Endothelial cell of umbilical vein (primary cell): ENCODE results near the gene FGD6. TPM values are rescaled to one million over a fixed set of nuclear protein-coding genes. Genes with fewer than 3 reads are reported as not detected.

Source experiments
- BruUV-seq: library from RNA; stranded (reverse); fragments of 400-500 nt; replicated peaks from 2 replicates; lab custom pipeline; 2021; lab: Mats Ljungman, UMichigan
- CTCF ChIA-PET: fragments of 300-600, 350-600 bp; sonication (Branson Sonifier 250); formaldehyde crosslinking; loops from one replicate; lab custom pipeline; 2021; ENCODE audit warnings: antibody characterized with exemption, inconsistent platforms; lab: Charles Lee
- POLR2A ChIA-PET: fragments of 300-600, 350-600 bp; sonication (Branson Sonifier 250); formaldehyde crosslinking; loops from one replicate; lab custom pipeline; 2021; ENCODE audit warnings: antibody characterized with exemption, inconsistent platforms; lab: Charles Lee
- DNase-seq: peaks from one replicate; pipeline ENCODE4 v3.0.0-alpha.2; 2011; ENCODE audit warnings: low read depth, low spot score
- FAIRE-seq: peaks from 2 replicates; lab custom pipeline; 2011; peaks lifted over from hg19 to GRCh38; lab: Jason Lieb, UNC
- H2AFZ ChIP-seq: 2 replicates; pipeline ENCODE4 v1.6.0; 2012; ENCODE audit warnings: low read depth, low read length, control low read depth, inconsistent platforms
- H3K27ac ChIP-seq: 2 replicates; pipeline ENCODE4 v1.5.1; 2011; ENCODE audit warnings: low read depth, mild to moderate bottlenecking, control low read depth, low read length, moderate library complexity; ENCODE audit not compliant: insufficient read depth
- H3K27me3 ChIP-seq, 2 experiments: 2 replicates each; pipeline versions ENCODE4 v1.6.0 to v1.6.1; 2011; ENCODE audit warnings: low read length in 2 of 2, mixed read lengths in 1 of 2; ENCODE audit not compliant: control insufficient read depth in 2 of 2, insufficient read depth in 2 of 2
- H3K36me3 ChIP-seq, 2 experiments: 2 replicates in 1 of 2; 3 replicates in 1 of 2; pipeline ENCODE4 v1.5.1; 2011; ENCODE audit warnings: low read length in 2 of 2, mild to moderate bottlenecking in 1 of 2, moderate library complexity in 1 of 2; ENCODE audit not compliant: control insufficient read depth in 2 of 2, insufficient read depth in 2 of 2; ENCODE audit errors: extremely low read depth in 1 of 2
- H3K4me1 ChIP-seq: 3 replicates; pipeline ENCODE4 v1.5.1; 2011; ENCODE audit warnings: mild to moderate bottlenecking, low read length; ENCODE audit not compliant: control insufficient read depth, insufficient read depth; ENCODE audit errors: extremely low read depth
- H3K4me2 ChIP-seq: 2 replicates; pipeline ENCODE4 v1.6.1; 2011; ENCODE audit warnings: low read length, control low read depth, mixed read lengths; ENCODE audit not compliant: insufficient read depth
- H3K4me3 ChIP-seq, 3 experiments: fragments of 200-600 bp in 1 of 3; sonication (generic), shearing (Covaris generic) in 1 of 3; replicated peaks in 1 of 3; 2 replicates each; pipeline ENCODE4 v1.5.1; 2011 to 2016; ENCODE audit warnings: control low read depth in 3 of 3, low read length in 3 of 3, mild to moderate bottlenecking in 2 of 3, inconsistent platforms in 1 of 3, low read depth in 1 of 3, moderate library complexity in 1 of 3; ENCODE audit not compliant: insufficient read depth in 1 of 3
- H3K79me2 ChIP-seq: 2 replicates; pipeline ENCODE4 v1.6.0; 2012; ENCODE audit warnings: low read length, inconsistent platforms; ENCODE audit not compliant: control insufficient read depth, insufficient read depth
- H3K9ac ChIP-seq: replicated peaks from 2 replicates; pipeline ENCODE3; 2011; ENCODE audit warnings: low read length, control low read depth; ENCODE audit not compliant: insufficient read depth; ENCODE audit errors: extremely low read depth
- H3K9me1 ChIP-seq: replicated peaks from 3 replicates; pipeline ENCODE4 v1.6.0; 2011; ENCODE audit warnings: mild to moderate bottlenecking, low read length; ENCODE audit not compliant: control insufficient read depth, insufficient read depth; ENCODE audit errors: extremely low read depth
- H3K9me3 ChIP-seq: replicated peaks from 2 replicates; pipeline ENCODE4 v1.5.1; 2012; ENCODE audit warnings: low read length, inconsistent platforms; ENCODE audit not compliant: control insufficient read depth, insufficient read depth
- H4K20me1 ChIP-seq: replicated peaks from 2 replicates; pipeline ENCODE3; 2011; ENCODE audit warnings: mild to moderate bottlenecking, low read length; ENCODE audit not compliant: control insufficient read depth, insufficient read depth; ENCODE audit errors: extremely low read depth
- EZH2 ChIP-seq: IDR thresholded peaks from 2 replicates; pipeline ENCODE4 v1.6.1; 2012; ENCODE audit warnings: borderline replicate concordance, low read depth, mild to moderate bottlenecking, moderate library complexity, low read length, inconsistent platforms; ENCODE audit not compliant: severe bottlenecking
- FOS ChIP-seq: IDR thresholded peaks from 2 replicates; pipeline ENCODE4 v1.6.1; 2011; ENCODE audit warnings: mild to moderate bottlenecking, low read length, moderate library complexity, borderline replicate concordance; ENCODE audit not compliant: insufficient read depth
- GATA2 ChIP-seq: IDR thresholded peaks from 2 replicates; pipeline ENCODE4 v1.7.0; 2011; ENCODE audit warnings: low read depth, mild to moderate bottlenecking, moderate library complexity, mixed read lengths, low read length; ENCODE audit not compliant: insufficient read length, insufficient read depth
- JUN ChIP-seq: IDR thresholded peaks from 2 replicates; pipeline ENCODE4 v1.6.1; 2011; ENCODE audit warnings: borderline replicate concordance, low read depth; ENCODE audit not compliant: insufficient read length, insufficient read depth
- MYC ChIP-seq: IDR thresholded peaks from one replicate; pipeline ENCODE4 v1.6.1; 2011; ENCODE audit warnings: mild to moderate bottlenecking, low read depth, low read length
- POLR2A ChIP-seq: IDR thresholded peaks from 2 replicates; pipeline ENCODE4 v1.6.1; 2012; ENCODE audit warnings: low read depth, mild to moderate bottlenecking, control low read depth, low read length
- POLR2AphosphoS5 ChIP-seq: IDR thresholded peaks from 2 replicates; pipeline ENCODE4 v1.6.1; 2012; ENCODE audit warnings: low read depth, mild to moderate bottlenecking, control low read depth, low read length, moderate library complexity; ENCODE audit not compliant: insufficient read depth
- dilution Hi-C: fragments of 300-500 bp; cut with MboI; formaldehyde crosslinking; loops from one replicate; pipeline ENCODE4 v1.15.0; 2019; ENCODE audit warnings: low sequenced_read_pairs; ENCODE audit not compliant: extremely low pct_ligation_motif_present
- intact Hi-C: fragments of 100-400 bp; cut with micrococcal nuclease; formaldehyde crosslinking; loops from one replicate; pipeline ENCODE4 v1.10.0; 2022
- polyA plus RNA-seq, 4 experiments: library from polyadenylated mRNA; depleted of rRNA in 3 of 4; stranded (reverse) in 3 of 4; unstranded in 1 of 4; fragments of >200 nt; gene quantifications; 2 replicates each; pipeline versions ENCODE4 v1.2.1 to v1.2.3, GENCODE V29; 2011 to 2012; ENCODE audit warnings: missing spikeins in 1 of 4
- total RNA-seq: library from RNA; stranded (reverse); gene quantifications from 2 replicates; pipeline ENCODE4 v1.2.3, GENCODE V29; 2021
- TF ChIP-seq, protein P1 (sequence below): IDR thresholded peaks from 2 replicates; pipeline ENCODE4 v1.6.1; 2011; ENCODE audit not compliant: insufficient read depth, insufficient read length
- TF ChIP-seq, protein P2 (sequence below), 2 donors: IDR thresholded peaks; 1 replicate in 1 of 2; 2 replicates in 1 of 2; pipeline ENCODE4 v1.5.1; 2011; ENCODE audit warnings: low read length in 2 of 2, mild to moderate bottlenecking in 2 of 2, moderate library complexity in 2 of 2, control low read depth in 1 of 2, inconsistent platforms in 1 of 2, low read depth in 1 of 2; ENCODE audit not compliant: insufficient read depth in 1 of 2; ENCODE audit errors: extremely low read depth in 1 of 2

Gene FGD6
- total and polyA plus RNA-seq, 2 donors (not counting 3 experiments of a cell fraction or from before 2014, with no cell fraction given) = 5.9 to 14.0 TPM

DNA sequence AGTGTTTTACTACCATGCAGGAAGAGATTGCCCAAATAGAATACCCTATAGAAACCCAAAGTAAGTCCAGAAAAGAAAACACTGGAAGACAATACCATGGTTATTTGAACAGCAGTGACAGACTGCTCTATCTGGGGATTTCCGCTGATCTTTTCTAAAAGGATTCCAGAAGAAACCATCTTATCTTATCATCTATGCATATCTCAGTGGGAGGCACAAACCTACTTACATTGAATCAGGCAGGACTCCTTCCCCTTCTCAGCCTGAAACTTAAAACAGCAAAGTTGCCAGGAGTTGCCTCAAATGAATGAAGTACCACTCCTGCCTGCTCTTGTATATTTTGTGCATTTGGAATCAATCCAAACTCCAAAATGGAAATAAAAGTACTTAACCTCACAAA is 87.2 kb downstream of the FGD6 start:
- Histone ChIP-seq H3K9me3 (no peaks in the 10 kb centered on the region), H3K36me3 (peaks cover 0 to 9% of the 10 kb centered on the region in 2 experiments), H3K79me2 (no peaks in the 10 kb centered on the region), H3K27me3 (no peaks in the 10 kb centered on the region), H3K4me2 (no peak overlapping the region), H3K27ac (no peak overlapping the region), H3K4me1 (peaks cover 9% of the 10 kb centered on the region), H3K9ac (no peak overlapping the region), H3K9me1 (no peaks in the 10 kb centered on the region), H2AFZ (no peak overlapping the region), H4K20me1 (no peaks in the 10 kb centered on the region), H3K4me3 (no peak overlapping the region)
- BruUV-seq = no TSS peak
- DNase-seq = no peak
- TF ChIP-seq GATA2 = no peak
- TF ChIP-seq MYC = no peak
- TF ChIP-seq, protein P1, sequence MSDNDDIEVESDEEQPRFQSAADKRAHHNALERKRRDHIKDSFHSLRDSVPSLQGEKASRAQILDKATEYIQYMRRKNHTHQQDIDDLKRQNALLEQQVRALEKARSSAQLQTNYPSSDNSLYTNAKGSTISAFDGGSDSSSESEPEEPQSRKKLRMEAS = no peak
- TF ChIP-seq EZH2 = no peak
- TF ChIP-seq, protein P2, sequence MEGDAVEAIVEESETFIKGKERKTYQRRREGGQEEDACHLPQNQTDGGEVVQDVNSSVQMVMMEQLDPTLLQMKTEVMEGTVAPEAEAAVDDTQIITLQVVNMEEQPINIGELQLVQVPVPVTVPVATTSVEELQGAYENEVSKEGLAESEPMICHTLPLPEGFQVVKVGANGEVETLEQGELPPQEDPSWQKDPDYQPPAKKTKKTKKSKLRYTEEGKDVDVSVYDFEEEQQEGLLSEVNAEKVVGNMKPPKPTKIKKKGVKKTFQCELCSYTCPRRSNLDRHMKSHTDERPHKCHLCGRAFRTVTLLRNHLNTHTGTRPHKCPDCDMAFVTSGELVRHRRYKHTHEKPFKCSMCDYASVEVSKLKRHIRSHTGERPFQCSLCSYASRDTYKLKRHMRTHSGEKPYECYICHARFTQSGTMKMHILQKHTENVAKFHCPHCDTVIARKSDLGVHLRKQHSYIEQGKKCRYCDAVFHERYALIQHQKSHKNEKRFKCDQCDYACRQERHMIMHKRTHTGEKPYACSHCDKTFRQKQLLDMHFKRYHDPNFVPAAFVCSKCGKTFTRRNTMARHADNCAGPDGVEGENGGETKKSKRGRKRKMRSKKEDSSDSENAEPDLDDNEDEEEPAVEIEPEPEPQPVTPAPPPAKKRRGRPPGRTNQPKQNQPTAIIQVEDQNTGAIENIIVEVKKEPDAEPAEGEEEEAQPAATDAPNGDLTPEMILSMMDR (IDR thresholded peaks at IDR 0.05; ENCODE audit: extremely low read depth in 1 of 2, insufficient read depth in 1 of 2, low read depth in 1 of 2, low read length in 2 of 2) = no peak
- TF ChIP-seq JUN = no peak
- no peak for TF ChIP-seq FOS
- TF ChIP-seq POLR2A = no peak
- no peak for TF ChIP-seq POLR2AphosphoS5
- ChIA-PET POLR2A (no interaction called here), CTCF (no interaction called here)
- intact Hi-C loops = no loop called here
- peak; percentile 72 for FAIRE-seq
- dilution Hi-C loops = no loop called here
